Chondrocyte (in vitro differentiated cells): Measurements from ENCODE around the gene MAFG. TPM values are rescaled to one million over a fixed set of nuclear protein-coding genes. Genes with fewer than 3 reads are reported as not detected.

ENCODE experiments used
- DNase-seq: peaks from one replicate; pipeline ENCODE4 v3.0.0; 2021; ENCODE audit warnings: mixed read lengths, low spot score
- H3K27ac Mint-ChIP-seq: one replicate; pipeline ENCODE4 v1.8.0; 2021; ENCODE audit warnings: mild to moderate bottlenecking, moderate library complexity, mixed read lengths; ENCODE audit not compliant: unreplicated experiment
- H3K27me3 Mint-ChIP-seq: 2 replicates; pipeline ENCODE4 v1.8.0; 2021; ENCODE audit warnings: low read depth, mixed read lengths
- H3K36me3 Mint-ChIP-seq: 2 replicates; pipeline ENCODE4 v1.8.0; 2021; ENCODE audit warnings: low read depth, mixed read lengths
- H3K4me1 Mint-ChIP-seq: 2 replicates; pipeline ENCODE4 v1.8.0; 2021; ENCODE audit warnings: low read depth, mild to moderate bottlenecking, mixed read lengths
- H3K4me3 Mint-ChIP-seq: one replicate; pipeline ENCODE4 v1.8.0; 2021; ENCODE audit warnings: mild to moderate bottlenecking, moderate library complexity, mixed read lengths; ENCODE audit not compliant: unreplicated experiment
- H3K9me3 Mint-ChIP-seq: 2 replicates; pipeline ENCODE4 v1.8.0; 2021; ENCODE audit warnings: low read depth, mixed read lengths
- total RNA-seq: library from RNA; stranded (reverse); gene quantifications from 3 replicates; pipeline ENCODE4 v1.2.1, GENCODE V29; 2021
- TF ChIP-seq, protein P1 (sequence below): fragments of 200-600 bp; sonication (generic); IDR thresholded peaks from 2 replicates; pipeline ENCODE4 v1.5.0; 2021; ENCODE audit warnings: antibody characterized with exemption, mild to moderate bottlenecking, moderate library complexity

Gene MAFG
- total RNA-seq, 1 donor from 2014 or later, result 38.1 TPM

DNA sequence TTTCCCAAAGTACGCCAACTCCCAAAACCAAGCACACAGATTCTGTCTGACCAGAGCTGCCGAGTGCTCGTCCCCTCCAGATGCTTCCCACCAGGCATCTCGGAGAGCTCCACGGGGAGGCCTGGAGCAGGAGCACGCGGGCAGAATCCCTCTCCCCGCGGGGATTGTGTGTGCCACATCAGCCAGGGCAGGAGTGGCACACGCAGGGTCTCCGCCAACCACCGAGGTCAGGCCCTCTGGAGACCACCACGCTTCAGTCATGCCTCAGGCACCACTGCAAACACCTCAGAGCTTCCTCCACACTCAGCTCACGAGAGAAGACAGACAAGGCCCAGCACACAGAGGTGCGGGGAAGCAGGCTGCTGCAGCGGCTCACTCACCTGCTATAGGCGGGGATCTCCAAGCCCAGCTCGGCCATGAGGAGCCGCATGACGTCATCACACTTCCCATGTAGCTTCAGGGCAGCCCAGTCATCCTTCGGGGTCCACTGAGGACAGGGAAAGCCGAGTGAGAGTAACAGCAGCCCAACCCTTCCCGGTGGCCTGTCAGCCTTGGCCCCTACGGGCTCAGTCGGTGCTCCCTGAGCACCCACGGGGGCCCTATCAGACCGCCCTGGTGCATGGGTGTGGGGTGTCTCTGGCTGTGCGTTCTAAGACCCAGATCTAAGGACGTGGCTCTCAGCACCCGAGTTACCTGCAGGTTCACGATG, 14.0 kb downstream of the MAFG start:
- no peak for DNase-seq
- TF ChIP-seq, protein P1, sequence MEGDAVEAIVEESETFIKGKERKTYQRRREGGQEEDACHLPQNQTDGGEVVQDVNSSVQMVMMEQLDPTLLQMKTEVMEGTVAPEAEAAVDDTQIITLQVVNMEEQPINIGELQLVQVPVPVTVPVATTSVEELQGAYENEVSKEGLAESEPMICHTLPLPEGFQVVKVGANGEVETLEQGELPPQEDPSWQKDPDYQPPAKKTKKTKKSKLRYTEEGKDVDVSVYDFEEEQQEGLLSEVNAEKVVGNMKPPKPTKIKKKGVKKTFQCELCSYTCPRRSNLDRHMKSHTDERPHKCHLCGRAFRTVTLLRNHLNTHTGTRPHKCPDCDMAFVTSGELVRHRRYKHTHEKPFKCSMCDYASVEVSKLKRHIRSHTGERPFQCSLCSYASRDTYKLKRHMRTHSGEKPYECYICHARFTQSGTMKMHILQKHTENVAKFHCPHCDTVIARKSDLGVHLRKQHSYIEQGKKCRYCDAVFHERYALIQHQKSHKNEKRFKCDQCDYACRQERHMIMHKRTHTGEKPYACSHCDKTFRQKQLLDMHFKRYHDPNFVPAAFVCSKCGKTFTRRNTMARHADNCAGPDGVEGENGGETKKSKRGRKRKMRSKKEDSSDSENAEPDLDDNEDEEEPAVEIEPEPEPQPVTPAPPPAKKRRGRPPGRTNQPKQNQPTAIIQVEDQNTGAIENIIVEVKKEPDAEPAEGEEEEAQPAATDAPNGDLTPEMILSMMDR, result no peak
- Mint-ChIP-seq H3K9me3 (no peaks in the 10 kb centered on the region), H3K27ac (no peak overlapping the region), H3K36me3 (peaks cover 10% of the 10 kb centered on the region), H3K4me3 (no peak overlapping the region), H3K4me1 (peaks cover 32% of the 10 kb centered on the region), H3K27me3 (no peaks in the 10 kb centered on the region)

DNA sequence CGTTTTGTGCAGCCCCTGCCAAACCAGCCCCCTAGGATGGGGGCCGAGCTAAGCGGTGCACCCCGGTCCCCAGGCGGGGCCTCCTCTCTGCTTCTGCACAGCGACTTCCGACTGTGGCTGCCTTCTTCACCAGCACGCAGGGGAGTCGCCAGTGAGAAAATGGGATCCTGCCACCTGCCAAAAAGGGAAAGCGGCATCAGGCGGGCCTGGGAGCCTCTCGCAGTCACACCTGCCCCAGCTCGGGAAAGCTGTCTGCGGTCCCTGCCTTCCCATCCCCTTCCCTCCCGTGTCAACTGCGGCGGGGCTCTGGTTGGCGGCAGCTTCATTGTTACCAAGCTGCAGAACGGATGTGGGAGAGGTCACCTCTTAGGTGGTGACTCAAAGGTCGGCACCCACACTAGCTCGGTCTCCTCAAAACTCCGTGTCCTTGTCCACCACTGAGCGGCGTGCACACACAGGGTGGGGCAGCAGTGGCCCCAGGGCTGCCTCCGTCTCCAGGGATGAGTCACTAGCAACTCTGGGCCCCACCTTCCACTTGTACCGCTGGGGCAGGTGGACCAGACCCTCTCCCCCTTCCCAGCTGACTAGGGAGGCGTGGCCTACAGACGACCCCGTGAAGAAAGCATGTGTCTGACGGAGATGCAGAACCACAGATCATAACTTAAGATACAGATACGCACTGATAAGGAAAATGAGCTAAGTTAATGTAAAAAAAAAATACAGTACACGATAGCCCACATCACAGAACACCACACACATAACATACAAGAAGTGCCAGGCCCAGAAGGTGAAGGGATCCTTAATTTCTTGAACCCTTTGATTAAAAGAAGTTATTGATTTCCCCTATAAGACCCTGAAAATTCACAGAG, 14.9 kb downstream of the MAFG start:
- Mint-ChIP-seq H3K4me1 (peaks cover 26% of the 10 kb centered on the region), H3K27ac (no peak overlapping the region), H3K9me3 (no peaks in the 10 kb centered on the region), H3K4me3 (no peak overlapping the region), H3K36me3 (peaks cover 11% of the 10 kb centered on the region), H3K27me3 (no peaks in the 10 kb centered on the region)
- TF ChIP-seq, protein P1, result no peak
- DNase-seq, result no peak

DNA sequence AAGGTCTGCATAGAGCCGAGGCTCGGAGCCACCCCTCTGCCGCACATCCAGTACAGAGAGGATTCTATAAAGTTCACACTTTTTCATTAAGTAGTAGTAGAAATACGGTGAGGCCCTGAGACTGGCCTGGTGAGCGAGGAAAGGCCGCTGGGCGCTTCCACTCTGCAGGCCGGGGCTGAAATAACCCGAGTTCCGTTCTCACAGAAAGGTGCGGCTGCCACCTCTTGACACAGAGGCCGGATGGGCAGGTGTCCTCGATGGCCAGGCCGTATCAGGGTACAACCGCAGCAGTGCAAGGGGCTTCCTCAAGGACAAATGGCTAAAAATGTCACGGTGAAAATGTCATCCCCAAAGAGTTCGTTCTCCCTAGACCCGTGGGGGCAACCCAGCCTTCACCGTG, 15.6 kb downstream of the MAFG start:
- Mint-ChIP-seq H3K36me3 (peaks cover 11% of the 10 kb centered on the region), H3K4me3 (no peak overlapping the region), H3K27ac (peak overlapping the region; percentile 36), H3K9me3 (no peaks in the 10 kb centered on the region), H3K4me1 (peaks cover 21% of the 10 kb centered on the region), H3K27me3 (no peaks in the 10 kb centered on the region)
- DNase-seq, result no peak
- TF ChIP-seq, protein P1, result no peak

- Mint-ChIP-seq H3K27me3 (no peaks in the 10 kb centered on the region), H3K4me3 (peak within 1 kb of the TSS; percentile 77), H3K9me3 (no peaks in the 10 kb centered on the region), H3K4me1 (peaks cover 15% of the 10 kb centered on the region), H3K36me3 (peaks cover 13% of the 10 kb centered on the region), H3K27ac (peak within 1 kb of the TSS; percentile 54)
- DNase-seq, result no peak
- TF ChIP-seq, protein P1, result no peak
Measured at GRCh38 chr17:81911277-81911961, 16.1 kb downstream of the MAFG start, which contains the start of gene PCYT2. PCYT2 (minus strand) TSS chr17:81911399; CDS start chr17:81911355, 44 bp downstream.

GRCh38 chr17:81910840-81911276, 16.7 kb downstream of the MAFG start:
- no peak for DNase-seq
- Mint-ChIP-seq H3K27ac (peak overlapping the region; percentile 54), H3K27me3 (no peaks in the 10 kb centered on the region), H3K4me3 (peak overlapping the region; percentile 77), H3K36me3 (peaks cover 13% of the 10 kb centered on the region), H3K4me1 (peaks cover 11% of the 10 kb centered on the region), H3K9me3 (no peaks in the 10 kb centered on the region)
- TF ChIP-seq, protein P1, result no peak
